ENCODE results near the gene CMSS1.

The CMSS1 gene

DNA sequence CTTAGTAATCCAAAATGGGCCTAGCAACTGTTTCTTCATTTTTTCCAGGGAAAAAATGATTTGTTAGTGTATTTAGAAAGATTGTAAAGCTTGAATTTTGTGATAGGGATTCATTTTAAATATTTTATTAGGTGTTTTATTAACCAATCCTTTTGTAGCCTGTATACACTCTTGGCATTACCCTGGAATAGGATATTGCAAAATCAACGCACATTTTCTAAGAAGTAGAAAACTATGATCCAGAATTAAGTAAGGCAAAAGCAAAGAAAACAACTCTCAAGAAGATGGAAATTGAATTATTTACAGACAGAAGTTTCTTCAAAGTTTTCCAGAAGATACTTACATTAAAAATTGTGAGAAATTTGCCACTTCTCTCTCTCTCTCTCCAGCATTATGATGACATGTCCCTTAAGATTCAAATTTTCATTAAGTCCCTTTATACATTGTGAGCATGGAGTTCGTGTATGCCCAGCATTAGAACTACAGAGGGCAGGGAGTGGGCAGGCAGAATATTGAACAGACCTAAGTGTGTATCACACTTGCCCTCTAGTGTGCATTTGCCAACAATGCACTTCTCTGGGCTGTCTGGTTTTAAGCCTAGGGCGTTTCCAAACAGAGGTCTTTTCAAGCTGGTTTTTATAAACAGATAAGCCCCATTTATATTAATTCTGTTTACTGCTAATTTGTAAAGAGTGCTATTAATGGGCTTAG, 28.5 kb upstream of the CMSS1 start:
- peak; percentile 53 for DNase-seq (ENCODE audit: low read depth)
- TF ChIP-seq, protein P1, sequence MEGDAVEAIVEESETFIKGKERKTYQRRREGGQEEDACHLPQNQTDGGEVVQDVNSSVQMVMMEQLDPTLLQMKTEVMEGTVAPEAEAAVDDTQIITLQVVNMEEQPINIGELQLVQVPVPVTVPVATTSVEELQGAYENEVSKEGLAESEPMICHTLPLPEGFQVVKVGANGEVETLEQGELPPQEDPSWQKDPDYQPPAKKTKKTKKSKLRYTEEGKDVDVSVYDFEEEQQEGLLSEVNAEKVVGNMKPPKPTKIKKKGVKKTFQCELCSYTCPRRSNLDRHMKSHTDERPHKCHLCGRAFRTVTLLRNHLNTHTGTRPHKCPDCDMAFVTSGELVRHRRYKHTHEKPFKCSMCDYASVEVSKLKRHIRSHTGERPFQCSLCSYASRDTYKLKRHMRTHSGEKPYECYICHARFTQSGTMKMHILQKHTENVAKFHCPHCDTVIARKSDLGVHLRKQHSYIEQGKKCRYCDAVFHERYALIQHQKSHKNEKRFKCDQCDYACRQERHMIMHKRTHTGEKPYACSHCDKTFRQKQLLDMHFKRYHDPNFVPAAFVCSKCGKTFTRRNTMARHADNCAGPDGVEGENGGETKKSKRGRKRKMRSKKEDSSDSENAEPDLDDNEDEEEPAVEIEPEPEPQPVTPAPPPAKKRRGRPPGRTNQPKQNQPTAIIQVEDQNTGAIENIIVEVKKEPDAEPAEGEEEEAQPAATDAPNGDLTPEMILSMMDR (IDR thresholded peaks at IDR 0.05; ENCODE audit: insufficient read depth, low read depth, low read length, missing control alignments) = peak; percentile 62
- H3K4me3 ChIP-seq (ENCODE audit: low read depth, low read length) = no peak overlapping the region

DNA sequence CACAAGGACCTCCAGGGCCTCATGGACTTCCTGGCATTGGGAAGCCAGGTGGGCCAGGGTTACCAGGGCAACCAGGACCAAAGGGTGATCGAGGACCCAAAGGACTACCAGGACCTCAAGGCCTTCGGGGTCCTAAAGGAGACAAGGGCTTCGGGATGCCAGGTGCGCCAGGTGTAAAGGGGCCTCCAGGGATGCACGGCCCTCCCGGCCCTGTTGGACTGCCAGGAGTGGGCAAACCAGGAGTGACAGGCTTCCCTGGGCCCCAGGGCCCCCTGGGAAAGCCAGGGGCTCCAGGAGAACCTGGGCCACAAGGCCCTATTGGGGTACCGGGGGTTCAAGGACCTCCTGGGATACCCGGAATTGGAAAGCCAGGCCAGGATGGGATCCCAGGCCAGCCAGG, 23.2 kb upstream of the CMSS1 start:
- TF ChIP-seq, protein P1 (IDR thresholded peaks at IDR 0.05; ENCODE audit: insufficient read depth, low read depth, low read length, missing control alignments) = no peak
- no peak overlapping the region for H3K4me3 ChIP-seq (ENCODE audit: low read depth, low read length)
- DNase-seq (ENCODE audit: low read depth) = no peak

DNA sequence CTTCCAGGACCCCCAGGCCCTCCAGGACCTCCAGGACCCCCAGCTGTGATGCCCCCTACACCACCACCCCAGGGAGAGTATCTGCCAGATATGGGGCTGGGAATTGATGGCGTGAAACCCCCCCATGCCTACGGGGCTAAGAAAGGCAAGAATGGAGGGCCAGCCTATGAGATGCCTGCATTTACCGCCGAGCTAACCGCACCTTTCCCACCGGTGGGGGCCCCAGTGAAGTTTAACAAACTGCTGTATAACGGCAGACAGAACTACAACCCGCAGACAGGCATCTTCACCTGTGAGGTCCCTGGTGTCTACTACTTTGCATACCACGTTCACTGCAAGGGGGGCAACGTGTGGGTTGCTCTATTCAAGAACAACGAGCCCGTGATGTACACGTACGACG, 22.1 kb upstream of the CMSS1 start:
- H3K4me3 ChIP-seq (ENCODE audit: low read depth, low read length) = no peak overlapping the region
- TF ChIP-seq, protein P1 (IDR thresholded peaks at IDR 0.05; ENCODE audit: insufficient read depth, low read depth, low read length, missing control alignments) = no peak
- DNase-seq (ENCODE audit: low read depth) = no peak

DNA sequence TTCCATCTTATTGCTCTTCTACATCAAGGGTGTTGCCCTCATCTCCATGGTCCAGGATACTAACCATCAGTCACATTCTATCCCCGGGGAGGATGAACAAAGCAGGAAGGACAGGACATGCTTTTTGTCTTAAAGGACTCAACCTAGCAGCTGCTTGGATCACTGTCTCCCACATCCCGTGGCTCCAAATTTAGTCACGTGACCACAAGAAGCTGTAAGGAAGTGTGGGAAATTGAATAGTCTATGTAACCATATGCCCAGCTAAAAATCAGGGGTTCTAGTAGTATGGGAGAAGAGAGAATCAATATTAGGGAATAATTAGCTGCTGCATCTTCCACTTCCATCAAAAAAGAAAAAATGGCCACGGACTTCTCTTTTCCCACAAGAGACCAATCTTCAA, 18.2 kb upstream of the CMSS1 start:
- no peak for DNase-seq (ENCODE audit: low read depth)
- H3K4me3 ChIP-seq (ENCODE audit: low read depth, low read length) = no peak overlapping the region
- TF ChIP-seq, protein P1 (IDR thresholded peaks at IDR 0.05; ENCODE audit: insufficient read depth, low read depth, low read length, missing control alignments) = no peak

DNA sequence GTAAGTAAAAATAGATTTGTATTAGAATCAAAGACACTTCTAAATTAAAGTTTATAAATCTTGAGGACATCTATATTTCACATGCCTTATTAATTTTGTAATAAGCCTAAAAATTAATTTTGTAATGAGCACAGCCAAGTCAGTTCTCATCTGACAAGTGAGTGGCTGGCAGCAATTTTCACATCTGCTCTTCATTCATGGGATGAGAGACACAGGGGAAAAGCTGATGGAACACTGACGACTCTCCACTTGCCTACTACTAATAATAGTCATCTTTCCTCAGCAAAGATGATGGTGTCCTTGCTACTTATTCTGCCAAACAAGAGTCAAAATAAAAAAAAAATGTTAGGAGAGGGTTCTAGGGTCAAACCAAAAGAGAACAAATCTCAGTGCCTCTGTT, 14.4 kb upstream of the CMSS1 start:
- no peak overlapping the region for H3K4me3 ChIP-seq (ENCODE audit: low read depth, low read length)
- no peak for DNase-seq (ENCODE audit: low read depth)
- TF ChIP-seq, protein P1 (IDR thresholded peaks at IDR 0.05; ENCODE audit: insufficient read depth, low read depth, low read length, missing control alignments) = no peak

DNA sequence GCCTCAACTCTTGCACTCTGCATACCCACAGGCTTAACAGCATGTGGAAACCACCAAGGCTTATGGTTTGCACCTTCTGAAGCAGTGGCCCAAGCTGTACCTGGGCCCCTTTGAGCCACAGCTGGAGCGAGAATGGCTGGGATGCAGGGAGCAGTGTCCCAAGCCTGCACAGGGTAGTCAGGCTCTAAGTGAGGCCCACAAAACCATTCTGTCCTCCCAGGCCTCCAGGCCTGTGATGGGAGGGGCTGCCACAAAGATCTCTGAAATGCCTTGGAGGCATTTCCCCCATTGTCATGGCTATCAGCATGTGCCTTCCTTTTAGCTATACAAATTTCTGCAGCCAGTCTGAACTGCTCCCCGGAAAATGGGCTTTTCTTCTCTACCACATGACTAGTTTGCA, 12.5 kb upstream of the CMSS1 start:
- TF ChIP-seq, protein P1 (IDR thresholded peaks at IDR 0.05; ENCODE audit: insufficient read depth, low read depth, low read length, missing control alignments) = no peak
- no peak overlapping the region for H3K4me3 ChIP-seq (ENCODE audit: low read depth, low read length)
- DNase-seq (ENCODE audit: low read depth) = no peak

Data from GM12865 (cell line).